CD4-positive, alpha-beta T cell (primary cell): ENCODE measurements around the gene NAGK. TPM values are rescaled to one million over a fixed set of nuclear protein-coding genes. Genes with fewer than 3 reads are reported as not detected.

ENCODE experiments used
- ATAC-seq: fragments of 200-7000 bp; cut with Tn5 transposase; one replicate; pipeline ENCODE4 v1.10.0; 2022; ENCODE audit warnings: mild to moderate bottlenecking; ENCODE audit not compliant: poor library complexity
- CTCF ChIA-PET: fragments of 350-600 bp; sonication (Branson Sonifier 250); formaldehyde crosslinking; loops from one replicate; lab custom pipeline; 2021; ENCODE audit warnings: antibody characterized with exemption, inconsistent platforms; lab: Charles Lee
- POLR2A ChIA-PET: fragments of 350-600 bp; sonication (Branson Sonifier 250); formaldehyde crosslinking; loops from one replicate; lab custom pipeline; 2021; ENCODE audit warnings: antibody characterized with exemption, inconsistent platforms; lab: Charles Lee
- DNase-seq, 14 experiments: peaks; one replicate each; pipeline ENCODE4 v3.0.0-alpha.2; 2013 to 2020; ENCODE audit warnings: mixed read lengths in 2 of 14
- H3K27ac ChIP-seq, 2 donors: one replicate each; pipeline versions ENCODE4 v1.5.1 to v1.7.0; 2013; ENCODE audit warnings: low read length in 2 of 2, low read depth in 1 of 2, mild to moderate bottlenecking in 1 of 2
- H3K27me3 ChIP-seq, 2 experiments: 1 replicate in 1 of 2; 2 replicates in 1 of 2; pipeline versions ENCODE4 v1.6.1 to v1.7.0; 2013; ENCODE audit warnings: low read length in 2 of 2, control low read depth in 1 of 2, mild to moderate bottlenecking in 1 of 2, moderate library complexity in 1 of 2; ENCODE audit not compliant: insufficient read depth in 2 of 2, control insufficient read depth in 1 of 2
- H3K36me3 ChIP-seq: one replicate; pipeline ENCODE4 v1.6.1; 2013; ENCODE audit warnings: low read length, control low read depth; ENCODE audit not compliant: insufficient read depth
- H3K4me1 ChIP-seq: one replicate; pipeline ENCODE4 v1.6.1; 2013; ENCODE audit warnings: low read length, control low read depth; ENCODE audit not compliant: insufficient read depth
- H3K4me3 ChIP-seq: one replicate; pipeline ENCODE4 v1.5.1; 2013; ENCODE audit warnings: mild to moderate bottlenecking, low read length, moderate library complexity
- H3K9me3 ChIP-seq, 2 experiments: 1 replicate in 1 of 2; 2 replicates in 1 of 2; pipeline versions ENCODE4 v1.6.1 to v1.7.0; 2013; ENCODE audit warnings: low read length in 2 of 2, mild to moderate bottlenecking in 2 of 2, control low read depth in 1 of 2, moderate library complexity in 1 of 2; ENCODE audit not compliant: control insufficient read depth in 1 of 2, insufficient read depth in 1 of 2
- H3K27ac Mint-ChIP-seq: one replicate; pipeline ENCODE4 v1.8.0; 2020; ENCODE audit warnings: mixed read lengths
- H3K27me3 Mint-ChIP-seq: one replicate; pipeline ENCODE4 v1.8.0; 2021; ENCODE audit warnings: mixed read lengths
- H3K36me3 Mint-ChIP-seq: one replicate; pipeline ENCODE4 v1.8.0; 2021; ENCODE audit warnings: low read depth, mixed read lengths
- H3K4me1 Mint-ChIP-seq: one replicate; pipeline ENCODE4 v1.8.0; 2021; ENCODE audit warnings: low read depth, mixed read lengths
- H3K4me3 Mint-ChIP-seq: one replicate; pipeline ENCODE4 v1.8.0; 2020; ENCODE audit warnings: mild to moderate bottlenecking, mixed read lengths
- H3K9me3 Mint-ChIP-seq: one replicate; pipeline ENCODE4 v1.8.0; 2020; ENCODE audit warnings: mixed read lengths
- CTCF ChIP-seq: fragments of 200-600 bp; IDR thresholded peaks from one replicate; pipeline ENCODE4 v1.8.0; 2022; ENCODE audit warnings: antibody characterized with exemption, mild to moderate bottlenecking
- intact Hi-C, 2 experiments: fragments of 100-400 bp; cut with DNase I in 1 of 2; cut with micrococcal nuclease in 1 of 2; formaldehyde crosslinking; loops; one replicate each; pipeline versions ENCODE4 v1.15.1 to v1.9.0; 2023 to 2025; cut with DNase I, micrococcal nuclease
- total RNA-seq, 174 experiments: library from RNA in 2 of 174; stranded (reverse) in 2 of 174; gene quantifications; one replicate each; pipeline ENCODE4 v1.2.3 and lab custom pipeline; 2021 to 2026

The NAGK gene
- total RNA-seq, 2 experiments from 2014 or later: 62.3 to 73.3 TPM

- peaks cover 8% of the 10 kb centered on the region for H3K27me3 Mint-ChIP-seq
- DNase-seq: peak in 3 of 14 experiments; percentile 22 to 44 (median 40)
- peaks cover 34% of the 10 kb centered on the region for H3K4me1 Mint-ChIP-seq
- CTCF ChIA-PET: no interaction called here
- Histone ChIP-seq H3K27me3 (peaks cover 0 to 3% of the 10 kb centered on the region in 2 experiments), H3K27ac (no peak overlapping the region), H3K4me3 (no peak overlapping the region), H3K9me3 (no peaks in the 10 kb centered on the region), H3K36me3 (no peaks in the 10 kb centered on the region), H3K4me1 (peaks cover 21% of the 10 kb centered on the region)
- intact Hi-C loops: loop anchor here in 1 of 2 experiments (5.0 kb wide), 1 partner anchor 73 kb away; the partner anchor contains the start of gene TEX261
- no peak for TF ChIP-seq CTCF
- no peak overlapping the region for H3K27ac Mint-ChIP-seq
- H3K36me3 Mint-ChIP-seq: peaks cover 14% of the 10 kb centered on the region
- POLR2A ChIA-PET: no interaction called here
- no peaks in the 10 kb centered on the region for H3K9me3 Mint-ChIP-seq
- no peak for ATAC-seq
- H3K4me3 Mint-ChIP-seq: no peak overlapping the region
Observed at GRCh38 chr2:71064754-71065621, 3.5 kb upstream of the NAGK start.

- Mint-ChIP-seq H3K4me1 (peaks cover 53% of the 10 kb centered on the region), H3K27ac (peak overlapping the region; percentile 99), H3K4me3 (peak overlapping the region; percentile 76), H3K27me3 (no peaks in the 10 kb centered on the region), H3K9me3 (no peaks in the 10 kb centered on the region), H3K36me3 (peaks cover 29% of the 10 kb centered on the region)
- ATAC-seq (no peak), DNase-seq (no peak)
- ChIA-PET CTCF (interaction anchor here (0.6 to 1.6 kb wide), 5 partner anchors 9 to 1348 kb away, joined by 3 to 4 read pairs (median 4); no protein-coding TSS in a partner anchor), POLR2A (interaction anchor here (0.6 to 6.5 kb wide), 6 partner anchors 64 to 773 kb away, joined by 3 to 114 read pairs (median 11); partner anchors contain the start of genes MCEE, MPHOSPH10, PAIP2B and SNRPG)
- Histone ChIP-seq H3K4me1 (peaks cover 40% of the 10 kb centered on the region), H3K36me3 (no peaks in the 10 kb centered on the region), H3K9me3 (no peaks in the 10 kb centered on the region), H3K27ac (no peak overlapping the region), H3K27me3 (no peaks in the 10 kb centered on the region), H3K4me3 (no peak overlapping the region)
- intact Hi-C loops: loop anchor here in 1 of 2 experiments (2.0 to 5.0 kb wide), 2 partner anchors 75 to 764 kb away; partner anchors contain the start of genes FAM136A and TEX261
- no peak for TF ChIP-seq CTCF
Observed at GRCh38 chr2:71066856-71067255, 1.6 kb upstream of the NAGK start.

DNA sequence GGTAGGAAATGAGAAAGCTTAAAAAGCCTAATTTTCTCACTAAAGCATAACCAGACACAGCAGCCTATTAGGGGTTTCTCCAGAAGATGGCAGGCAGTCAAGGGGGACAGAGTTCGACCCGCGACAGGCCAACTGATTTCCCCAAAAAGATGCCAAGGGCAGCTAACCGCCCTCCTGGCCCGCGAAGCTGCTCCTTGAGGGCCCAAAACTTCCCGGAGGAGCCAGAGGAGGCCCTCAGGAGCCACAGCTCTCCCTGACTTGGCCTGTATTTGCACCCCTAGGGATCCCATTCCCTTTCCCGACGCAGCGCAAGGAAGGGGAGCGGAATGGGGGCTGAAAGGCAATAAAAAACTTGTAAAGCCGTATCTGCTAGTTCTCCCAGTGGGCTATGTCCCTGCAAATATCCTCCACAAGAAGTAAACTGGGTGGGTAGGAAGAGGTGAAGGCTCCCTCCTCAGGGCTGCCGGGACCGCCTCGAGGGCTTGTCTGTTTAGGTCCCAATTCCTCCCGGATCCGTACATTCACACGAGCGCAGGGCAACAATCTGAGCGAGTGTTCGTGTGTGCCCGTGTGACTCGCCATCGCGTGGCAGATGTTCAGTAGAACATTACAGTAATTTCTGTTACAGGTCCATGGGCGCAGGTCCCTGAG is 756 bp upstream of the NAGK start:
- DNase-seq: peak in 5 of 14 experiments; percentile 12 to 49 (median 37)
- no peak for TF ChIP-seq CTCF
- peaks cover 36% of the 10 kb centered on the region for H3K36me3 Mint-ChIP-seq

More for the DNA sequence above, 756 bp upstream of the NAGK start:
- H3K9me3 Mint-ChIP-seq: no peaks in the 10 kb centered on the region
- Histone ChIP-seq H3K36me3 (peaks cover 2% of the 10 kb centered on the region), H3K4me1 (peaks cover 48% of the 10 kb centered on the region), H3K27me3 (no peaks in the 10 kb centered on the region), H3K9me3 (no peaks in the 10 kb centered on the region), H3K27ac (peak overlapping the region; percentile 91 to 98), H3K4me3 (peak overlapping the region; percentile 97)
- no peak for ATAC-seq
- H3K4me1 Mint-ChIP-seq: peaks cover 61% of the 10 kb centered on the region
- H3K4me3 Mint-ChIP-seq: peak overlapping the region; percentile 99
- H3K27ac Mint-ChIP-seq: peak overlapping the region; percentile 99
- POLR2A ChIA-PET: interaction anchor here (0.6 to 6.5 kb wide), 24 partner anchors 8 to 1631 kb away, joined by 3 to 114 read pairs (median 8); partner anchors contain the start of genes C2orf42, MCEE, MPHOSPH10 and MXD1
- intact Hi-C loops: loop anchor here (1.0 to 5.0 kb wide), 4 partner anchors 63 to 765 kb away; partner anchors contain the start of genes MCEE (in 2 of the 2), MPHOSPH10 (in 2 of the 2), FAM136A (in 1 of the 2) and PAIP2B (in 1 of the 2)
- CTCF ChIA-PET: interaction anchor here (1.3 to 2.5 kb wide), 5 partner anchors 12 to 119 kb away, joined by 4 to 10 read pairs (median 9); partner anchors contain the start of genes MCEE and MPHOSPH10
- H3K27me3 Mint-ChIP-seq: no peaks in the 10 kb centered on the region
